Sigmoid colon (tissue), 7 donors: ENCODE measurements around the gene CDC27. TPM values are rescaled to one million over a fixed set of nuclear protein-coding genes. Genes with fewer than 3 reads are reported as not detected.
"Not testable (repeated sequence)": the region's sequence is repeated elsewhere in the genome, so short reads cannot be mapped to it uniquely, and the experiment has no call there.

Experiments
- DNase-seq: peaks from one replicate; pipeline ENCODE4 v3.0.0-alpha.2; 2019
- H3K27ac ChIP-seq, 4 donors: fragments of 200-600 bp; sonication (generic); one replicate each; pipeline ENCODE4 v1.5.1; 2016 to 2019; ENCODE audit warnings: mild to moderate bottlenecking in 1 of 4
- H3K27me3 ChIP-seq, 3 donors: fragments of 200-600 bp; sonication (generic); one replicate each; pipeline ENCODE4 v1.5.1; 2019; ENCODE audit warnings: mild to moderate bottlenecking in 1 of 3
- H3K36me3 ChIP-seq, 4 donors: fragments of 200-600 bp; sonication (generic); one replicate each; pipeline ENCODE4 v1.5.1; 2016 to 2019
- H3K4me1 ChIP-seq, 4 donors: fragments of 200-600 bp; sonication (generic); one replicate each; pipeline ENCODE4 v1.5.1; 2017 to 2019
- H3K4me3 ChIP-seq, 4 donors: fragments of 200-600 bp; sonication (generic); one replicate each; pipeline ENCODE4 v1.5.1; 2017 to 2019; ENCODE audit warnings: mild to moderate bottlenecking in 2 of 4, moderate library complexity in 1 of 4
- H3K9me3 ChIP-seq, 4 donors: fragments of 200-600 bp in 3 of 4; sonication (generic) in 3 of 4; one replicate each; pipeline versions ENCODE4 v1.5.1 to v1.6.1; 2013 to 2019
- CTCF ChIP-seq, 4 experiments: fragments of 450-650 bp in 3 of 4; fragments of 200-600 bp in 1 of 4; IDR thresholded peaks; one replicate each; pipeline ENCODE4 v1.5.1; 2016 to 2019; ENCODE audit warnings: antibody characterized with exemption in 4 of 4, mild to moderate bottlenecking in 3 of 4, moderate library complexity in 2 of 4
- EP300 ChIP-seq, 4 donors: sonication (generic); formaldehyde crosslinking; IDR thresholded peaks; one replicate each; pipeline ENCODE4 v1.6.1; 2017; ENCODE audit warnings: antibody characterized with exemption in 4 of 4
- POLR2A ChIP-seq, 2 donors: fragments of 450-650 bp; IDR thresholded peaks; one replicate each; pipeline ENCODE4 v1.6.1; 2016; ENCODE audit warnings: antibody characterized with exemption in 2 of 2, mild to moderate bottlenecking in 2 of 2, moderate library complexity in 2 of 2
- POLR2AphosphoS5 ChIP-seq, 4 donors: sonication (generic); formaldehyde crosslinking; IDR thresholded peaks; one replicate each; pipeline ENCODE4 v1.6.1; 2017; ENCODE audit warnings: antibody characterized with exemption in 4 of 4
- WGBS, 2 donors: extraction: QIAGEN DNeasy Blood & Tissue Kit; methylation state at CpG; one replicate each; pipeline ENCODE4 v1.1.7; 2013; 5-methylcytosine and 5-hydroxymethylcytosine counted together
- intact Hi-C: fragments of 100-400 bp; cut with DNase I; formaldehyde crosslinking; loops from one replicate; pipeline ENCODE4 v1.15.1; 2023
- polyA plus RNA-seq, 3 donors: library from polyadenylated mRNA; stranded (reverse); fragments of 200-250 nt; gene quantifications; one replicate each; pipeline ENCODE4 v1.2.3, GENCODE V29; 2013
- total RNA-seq, 4 donors: library from RNA; depleted of rRNA; stranded (reverse); fragments of >200 nt; gene quantifications; one replicate each; pipeline ENCODE4 v1.1.0, GENCODE V29; 2016
- donor health status: healthy with polysubstance abuse.
- donor health status: Bipolar disorder and iron deficiency.
- donor health status: healthy.

The CDC27 gene
- total and polyA plus RNA-seq, 7 donors = 7.2 to 61.4 (median 41.0) TPM

GRCh38 chr17:47170710-47171109 lies 18.4 kb downstream of the CDC27 start:
- no peak overlapping the region for H3K27ac ChIP-seq
- H3K27me3 ChIP-seq = no peaks in the 10 kb centered on the region
- intact Hi-C loops = no loop called here
- 93 to 96% methylated on average over 4 of the region's 4 CpGs for WGBS, 2 donors
- no peak for DNase-seq
- peaks cover 0 to 15% (median 7%) of the 10 kb centered on the region in 4 donors for H3K4me1 ChIP-seq
- no peak overlapping the region for H3K4me3 ChIP-seq
- H3K9me3 ChIP-seq = no peaks in the 10 kb centered on the region
- peaks cover 3 to 64% (median 6%) of the 10 kb centered on the region in 4 donors for H3K36me3 ChIP-seq
- TF ChIP-seq POLR2A (IDR thresholded peaks at IDR 0.05) = no peak
- TF ChIP-seq POLR2AphosphoS5 (IDR thresholded peaks at IDR 0.05) = no peak
- no peak for TF ChIP-seq EP300 (IDR thresholded peaks at IDR 0.05)
- TF ChIP-seq CTCF (IDR thresholded peaks at IDR 0.05) = no peak

- Histone ChIP-seq H3K36me3 (peaks cover 4 to 65% (median 8%) of the 10 kb centered on the region in 4 donors), H3K4me1 (peaks cover 0 to 15% (median 7%) of the 10 kb centered on the region in 4 donors)
- intact Hi-C loops, H3K27me3 ChIP-seq, DNase-seq, H3K9me3 ChIP-seq, H3K4me3 ChIP-seq, H3K27ac ChIP-seq: not testable (repeated sequence)
- WGBS, 2 donors = 94 to 96% methylated on average over 4 of the region's 4 CpGs
Measured at GRCh38 chr17:47168896-47169295, 20.2 kb downstream of the CDC27 start.

GRCh38 chr17:47166854-47167253 lies 22.2 kb downstream of the CDC27 start:
- H3K9me3 ChIP-seq, H3K27me3 ChIP-seq, H3K4me3 ChIP-seq, intact Hi-C loops, H3K27ac ChIP-seq, DNase-seq: not testable (repeated sequence)
- WGBS, 2 donors = 96 to 97% methylated on average over 5 of the region's 5 CpGs
- Histone ChIP-seq H3K4me1 (peaks cover 0 to 10% (median 4%) of the 10 kb centered on the region in 4 donors), H3K36me3 (peaks cover 4 to 71% (median 8%) of the 10 kb centered on the region in 4 donors)

- Histone ChIP-seq H3K36me3 (peaks cover 4 to 86% (median 8%) of the 10 kb centered on the region in 4 donors), H3K4me3 (no peak overlapping the region), H3K9me3 (no peaks in the 10 kb centered on the region), H3K4me1 (peaks cover 0 to 3% (median 0%) of the 10 kb centered on the region in 4 donors), H3K27ac (no peak overlapping the region), H3K27me3 (no peaks in the 10 kb centered on the region)
- 92 to 99% methylated on average over 2 of the region's 2 CpGs for WGBS, 2 donors
- intact Hi-C loops = no loop called here
- TF ChIP-seq CTCF (IDR thresholded peaks at IDR 0.05) = no peak
- DNase-seq = no peak
Measured at GRCh38 chr17:47165137-47165536, 24.0 kb downstream of the CDC27 start.

GRCh38 chr17:47164263-47164662 lies 24.8 kb downstream of the CDC27 start:
- Histone ChIP-seq H3K36me3 (peaks cover 7 to 86% (median 11%) of the 10 kb centered on the region in 4 donors), H3K9me3 (no peaks in the 10 kb centered on the region), H3K4me1 (peaks cover 0 to 3% (median 0%) of the 10 kb centered on the region in 4 donors), H3K27me3 (no peaks in the 10 kb centered on the region), H3K27ac (no peak overlapping the region), H3K4me3 (no peak overlapping the region)
- no peak for TF ChIP-seq POLR2AphosphoS5 (IDR thresholded peaks at IDR 0.05)
- no peak for TF ChIP-seq POLR2A (IDR thresholded peaks at IDR 0.05)
- no peak for TF ChIP-seq EP300 (IDR thresholded peaks at IDR 0.05)
- no peak for TF ChIP-seq CTCF (IDR thresholded peaks at IDR 0.05)
- intact Hi-C loops = no loop called here
- no peak for DNase-seq
- 97 to 98% methylated on average over 5 of the region's 5 CpGs for WGBS, 2 donors

- Histone ChIP-seq H3K4me1 (peaks cover 0 to 3% (median 0%) of the 10 kb centered on the region in 4 donors), H3K27ac (no peak overlapping the region), H3K36me3 (peaks cover 7 to 84% (median 10%) of the 10 kb centered on the region in 4 donors), H3K27me3 (no peaks in the 10 kb centered on the region), H3K4me3 (no peak overlapping the region), H3K9me3 (no peaks in the 10 kb centered on the region)
- WGBS, 2 donors = 47 to 85% methylated on average over 2 of the region's 2 CpGs
- no peak for TF ChIP-seq POLR2AphosphoS5 (IDR thresholded peaks at IDR 0.05)
- no peak for TF ChIP-seq POLR2A (IDR thresholded peaks at IDR 0.05)
- TF ChIP-seq EP300 (IDR thresholded peaks at IDR 0.05) = no peak
- no peak for TF ChIP-seq CTCF (IDR thresholded peaks at IDR 0.05)
- intact Hi-C loops = no loop called here
- DNase-seq = no peak
Measured at GRCh38 chr17:47162013-47162622, 27.0 kb downstream of the CDC27 start.
